ENCODE data around the gene RFX2. TPM values are rescaled to one million over a fixed set of nuclear protein-coding genes. Genes with fewer than 3 reads are reported as not detected.

The RFX2 gene
- total RNA-seq, 1 experiment from 2014 or later, result 3.7 TPM

- Histone ChIP-seq H3K9me3 (ENCODE audit: control insufficient read depth, low read depth, low read length) (no peaks in the 10 kb centered on the region), H3K4ac (ENCODE audit: low read depth, low read length) (no peak overlapping the region), H2BK120ac (ENCODE audit: low read depth, low read length, poor library complexity, severe bottlenecking) (no peak overlapping the region), H3K23ac (ENCODE audit: insufficient read length, low read depth, low read length) (no peak overlapping the region), H2BK15ac (ENCODE audit: low read depth, low read length) (no peak overlapping the region), H2BK12ac (ENCODE audit: insufficient read length, low read depth, low read length) (no peak overlapping the region), H3K27me3 (ENCODE audit: insufficient read depth, low read length) (no peaks in the 10 kb centered on the region), H3K79me1 (ENCODE audit: insufficient read depth, low read depth, low read length, poor library complexity, severe bottlenecking) (no peaks in the 10 kb centered on the region), H4K8ac (replicated peaks; ENCODE audit: insufficient read length, low read depth, low read length) (no peak overlapping the region), H4K91ac (ENCODE audit: insufficient read length, low read depth, low read length) (no peak overlapping the region), H3K23me2 (ENCODE audit: insufficient read length, low read depth, low read length, poor library complexity, severe bottlenecking) (no peaks in the 10 kb centered on the region), H2BK20ac (ENCODE audit: low read depth, low read length, poor library complexity, severe bottlenecking) (no peak overlapping the region), H3K4me1 (ENCODE audit: insufficient read depth, low read length) (no peaks in the 10 kb centered on the region; the same call in 1 of the 2 replicates), H4K5ac (ENCODE audit: insufficient read length, low read depth, low read length) (no peak overlapping the region), H2BK5ac (ENCODE audit: insufficient read length, low read length) (no peak overlapping the region), H3K9ac (ENCODE audit: extremely low read depth, insufficient read length, low read length) (no peak overlapping the region), H3K14ac (ENCODE audit: insufficient read depth, low read length) (no peak overlapping the region), H3K79me2 (ENCODE audit: insufficient read depth, low read length) (no peaks in the 10 kb centered on the region), H2AFZ (ENCODE audit: low read length) (peak overlapping the region; percentile 44), H3K27ac (ENCODE audit: insufficient read length, low read depth, low read length) (no peak overlapping the region), H3K4me2 (ENCODE audit: insufficient read depth, insufficient read length, low read length) (no peak overlapping the region), H3K18ac (ENCODE audit: insufficient read length, low read depth, low read length) (no peak overlapping the region), H4K20me1 (ENCODE audit: control insufficient read depth, insufficient read depth, insufficient read length) (no peaks in the 10 kb centered on the region), H3T11ph (ENCODE audit: low read length) (no peak overlapping the region), H2AK5ac (ENCODE audit: insufficient read length, low read length) (no peak overlapping the region), H3K56ac (ENCODE audit: insufficient read length, low read depth, low read length) (no peak overlapping the region)
- Mint-ChIP-seq H3K27me3 (ENCODE audit: low read depth) (peaks cover 13% of the 10 kb centered on the region), H3K9me3 (peaks cover 13 to 59% of the 10 kb centered on the region in 2 experiments; a peak in 4 of 5 replicates), H3K27ac (no peak overlapping the region), H3K4me1 (peaks cover 0 to 4% of the 10 kb centered on the region in 2 experiments; a peak in 2 of 4 replicates), H3K4me3 (no peak overlapping the region), H3K36me3 (ENCODE audit: insufficient read depth in 1 of 3, low read depth in 3 of 3) (peaks cover 0 to 2% (median 0%) of the 10 kb centered on the region in 3 experiments; a peak in 1 of 7 replicates)
- no CpG with 5 or more reads among the region's 7 CpGs for WGBS (ENCODE audit: extremely low coverage, insufficient read length, low lambda C conversion rate)
- no peak for TF ChIP-seq CTCF (conservative IDR thresholded peaks at IDR 0.05)
- no peak for DNase-seq
Measured at GRCh38 chr19:6138066-6138465, 27.8 kb upstream of the RFX2 start.
